HG03575 (cell line): ENCODE measurements around the gene PIK3R5.
"Not testable (repeated sequence)": the region's sequence is repeated elsewhere in the genome, so short reads cannot be mapped to it uniquely, and the experiment has no call there.

ENCODE experiments used
- ATAC-seq: cut with Tn5 transposase; IDR thresholded peaks from one replicate; pipeline ENCODE4 v1.9.1; 2021; ENCODE audit not compliant: unreplicated experiment, insufficient number of reproducible peaks, low FRiP score; ENCODE audit errors: extremely low read depth

The PIK3R5 gene

GRCh38 chr17:8986295-8986694, 20.8 kb upstream of the PIK3R5 start:
- no peak for ATAC-seq

- ATAC-seq = no peak
These were observed 19.7 kb upstream of the PIK3R5 start for GRCh38 chr17:8985054-8985701.

GRCh38 chr17:8984225-8984624, 18.7 kb upstream of the PIK3R5 start:
- not testable (repeated sequence) for ATAC-seq

- ATAC-seq = no peak
These were observed 15.9 kb upstream of the PIK3R5 start for GRCh38 chr17:8981443-8981842.

- ATAC-seq = no peak
These were observed 14.2 kb upstream of the PIK3R5 start for GRCh38 chr17:8979715-8980114.

- ATAC-seq = no peak
These were observed 11.1 kb upstream of the PIK3R5 start for GRCh38 chr17:8976638-8977037.

GRCh38 chr17:8975091-8975725, 9.7 kb upstream of the PIK3R5 start:
- no peak for ATAC-seq

- no peak for ATAC-seq
These were observed 4.4 kb upstream of the PIK3R5 start for GRCh38 chr17:8969901-8970300.

- ATAC-seq = no peak
These were observed 3.0 kb upstream of the PIK3R5 start for GRCh38 chr17:8968503-8968902.

GRCh38 chr17:8967861-8968260, 2.4 kb upstream of the PIK3R5 start:
- no peak for ATAC-seq

- ATAC-seq = no peak
These were observed 1.4 kb upstream of the PIK3R5 start for GRCh38 chr17:8966926-8967325.

GRCh38 chr17:8964801-8965393, 610 bp downstream of the PIK3R5 start:
- no peak for ATAC-seq

GRCh38 chr17:8963647-8964258, 1.8 kb downstream of the PIK3R5 start:
- ATAC-seq = no peak

GRCh38 chr17:8963014-8963413, 2.5 kb downstream of the PIK3R5 start:
- no peak for ATAC-seq

GRCh38 chr17:8961829-8962228, 3.7 kb downstream of the PIK3R5 start:
- ATAC-seq = no peak

GRCh38 chr17:8960325-8961140, 5.0 kb downstream of the PIK3R5 start:
- ATAC-seq = no peak

- ATAC-seq = no peak
These were observed 6.1 kb downstream of the PIK3R5 start for GRCh38 chr17:8959312-8959918.

GRCh38 chr17:8957721-8958120, 7.8 kb downstream of the PIK3R5 start:
- ATAC-seq = no peak

GRCh38 chr17:8956465-8956902, 9.0 kb downstream of the PIK3R5 start:
- no peak for ATAC-seq
